Measurements from ENCODE around the gene EGFLAM. TPM values are rescaled to one million over a fixed set of nuclear protein-coding genes. Genes with fewer than 3 reads are reported as not detected.

EGFLAM gene
- total RNA-seq = not detected

DNA sequence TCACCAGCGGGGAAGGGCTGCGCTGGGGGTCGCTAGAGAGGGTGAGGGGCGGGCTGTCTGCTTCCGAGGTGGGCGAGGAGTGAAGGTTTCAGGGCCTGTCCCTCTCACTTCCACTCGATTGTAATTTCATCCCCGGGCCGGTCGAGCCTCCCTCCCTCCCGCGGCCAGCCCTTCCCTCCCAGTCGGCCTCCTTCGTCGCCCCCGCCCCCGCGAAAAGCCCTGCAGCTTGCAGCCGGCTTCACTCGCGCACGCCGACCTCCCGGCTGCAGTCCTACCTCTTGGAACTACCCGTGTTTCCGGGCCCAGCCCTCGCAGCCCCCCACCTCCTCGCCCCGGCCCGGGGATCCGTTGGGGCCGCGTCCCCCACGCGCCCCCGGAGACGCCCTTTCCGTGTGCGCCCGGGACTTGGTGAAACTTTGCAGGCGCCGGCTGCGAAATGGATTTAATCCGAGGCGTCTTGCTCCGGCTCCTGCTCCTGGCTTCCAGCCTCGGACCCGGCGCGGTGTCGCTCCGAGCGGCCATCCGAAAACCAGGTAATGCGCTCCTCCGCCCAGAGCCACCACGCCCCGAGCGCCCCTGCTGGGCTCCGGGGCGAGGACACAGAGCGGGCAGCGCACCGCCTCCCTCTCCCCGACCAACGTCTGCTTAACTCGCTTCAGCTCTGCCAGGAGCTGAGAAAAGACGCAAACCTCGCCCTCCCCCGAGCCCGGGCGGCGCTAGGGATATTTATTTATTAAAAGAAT lies at the start of gene EGFLAM:
EGFLAM (plus strand) TSS at position 241 of the 743 bp plus-strand sequence; CDS start at position 437, 196 bp downstream.
- Mint-ChIP-seq H3K4me1 (ENCODE audit: low read depth) (peaks cover 10% of the 10 kb centered on the region), H3K36me3 (no peaks in the 10 kb centered on the region), H3K27ac (no peak within 1 kb of the TSS), H3K4me3 (no peak within 1 kb of the TSS), H3K27me3 (peaks cover 55% of the 10 kb centered on the region), H3K9me3 (peaks cover 3% of the 10 kb centered on the region)
- ChIA-PET POLR2A (no interaction called here), CTCF (no interaction called here)
- peak; percentile 17 for DNase-seq
- intact Hi-C loops (cut with micrococcal nuclease) = no loop called here

- intact Hi-C loops (cut with micrococcal nuclease) = loop anchor here (5.0 kb wide), 1 partner anchor 193 kb away; no protein-coding TSS in a partner anchor
- Mint-ChIP-seq H3K36me3 (no peaks in the 10 kb centered on the region), H3K4me3 (no peak overlapping the region), H3K4me1 (ENCODE audit: low read depth) (no peaks in the 10 kb centered on the region), H3K27ac (no peak overlapping the region), H3K27me3 (peaks cover 2% of the 10 kb centered on the region), H3K9me3 (no peaks in the 10 kb centered on the region)
- peak; percentile 10 for DNase-seq
- POLR2A ChIA-PET = no interaction called here
- CTCF ChIA-PET = interaction anchor here (1.4 to 1.7 kb wide), 3 partner anchors 18 to 174 kb away, joined by 4 read pairs; no protein-coding TSS in a partner anchor
Observed at GRCh38 chr5:38208782-38209378, 49.5 kb upstream of the EGFLAM start.

GRCh38 chr5:38210676-38211353 lies 47.5 kb upstream of the EGFLAM start:
- no peak overlapping the region for H3K4me3 Mint-ChIP-seq
- H3K9me3 Mint-ChIP-seq = no peaks in the 10 kb centered on the region
- intact Hi-C loops (cut with micrococcal nuclease) = no loop called here
- ChIA-PET CTCF (interaction anchor here (0.8 kb wide), 1 partner anchor 55 kb away, joined by 5 read pairs; no protein-coding TSS in a partner anchor), POLR2A (no interaction called here)
- no peak overlapping the region for H3K27ac Mint-ChIP-seq
- H3K4me1 Mint-ChIP-seq (ENCODE audit: low read depth) = no peaks in the 10 kb centered on the region
- DNase-seq = no peak
- peaks cover 2% of the 10 kb centered on the region for H3K27me3 Mint-ChIP-seq
- H3K36me3 Mint-ChIP-seq = no peaks in the 10 kb centered on the region

- DNase-seq = no peak
- ChIA-PET POLR2A (no interaction called here), CTCF (interaction anchor here (0.8 kb wide), 1 partner anchor 55 kb away, joined by 5 read pairs; no protein-coding TSS in a partner anchor)
- no peaks in the 10 kb centered on the region for H3K4me1 Mint-ChIP-seq (ENCODE audit: low read depth)
- intact Hi-C loops (cut with micrococcal nuclease) = no loop called here
- no peak overlapping the region for H3K4me3 Mint-ChIP-seq
- H3K36me3 Mint-ChIP-seq = no peaks in the 10 kb centered on the region
- H3K9me3 Mint-ChIP-seq = no peaks in the 10 kb centered on the region
- peaks cover 2% of the 10 kb centered on the region for H3K27me3 Mint-ChIP-seq
- H3K27ac Mint-ChIP-seq = no peak overlapping the region
Observed at GRCh38 chr5:38211354-38211710, 47.0 kb upstream of the EGFLAM start.

GRCh38 chr5:38212307-38212706 lies 46.1 kb upstream of the EGFLAM start:
- H3K9me3 Mint-ChIP-seq = no peaks in the 10 kb centered on the region
- ChIA-PET CTCF (no interaction called here), POLR2A (no interaction called here)
- H3K27me3 Mint-ChIP-seq = peaks cover 2% of the 10 kb centered on the region
- no peak overlapping the region for H3K27ac Mint-ChIP-seq
- no peak for DNase-seq
- no peak overlapping the region for H3K4me3 Mint-ChIP-seq
- no peaks in the 10 kb centered on the region for H3K36me3 Mint-ChIP-seq
- no peaks in the 10 kb centered on the region for H3K4me1 Mint-ChIP-seq (ENCODE audit: low read depth)
- intact Hi-C loops (cut with micrococcal nuclease) = no loop called here

DNA sequence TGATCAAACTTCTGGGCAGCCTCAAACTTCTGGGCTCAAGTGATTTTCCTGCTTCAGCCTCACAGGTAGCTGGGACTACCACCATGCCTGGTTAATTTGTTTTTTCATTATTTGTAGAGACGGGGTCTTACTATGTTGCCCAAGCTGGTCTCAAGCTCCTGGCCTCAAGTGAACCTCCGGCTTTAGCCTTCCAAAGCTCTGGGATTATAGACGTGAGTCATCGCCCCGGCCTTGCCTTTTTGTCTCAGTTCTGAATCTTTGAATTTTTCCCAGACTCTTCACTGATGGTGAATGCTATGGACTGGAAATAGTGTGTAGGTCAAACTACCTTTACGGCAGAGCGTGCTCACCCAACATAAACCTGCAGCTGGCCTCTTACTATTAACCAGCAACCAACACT lies 32.3 kb upstream of the EGFLAM start:
- Mint-ChIP-seq H3K4me3 (no peak overlapping the region), H3K4me1 (ENCODE audit: low read depth) (no peaks in the 10 kb centered on the region), H3K27ac (no peak overlapping the region), H3K36me3 (no peaks in the 10 kb centered on the region), H3K27me3 (no peaks in the 10 kb centered on the region), H3K9me3 (peaks cover 3% of the 10 kb centered on the region)
- intact Hi-C loops (cut with micrococcal nuclease) = no loop called here
- ChIA-PET POLR2A (no interaction called here), CTCF (no interaction called here)
- DNase-seq = no peak

GRCh38 chr5:38228914-38229313 lies 29.4 kb upstream of the EGFLAM start:
- Mint-ChIP-seq H3K4me1 (ENCODE audit: low read depth) (no peaks in the 10 kb centered on the region), H3K27ac (no peak overlapping the region), H3K4me3 (no peak overlapping the region), H3K9me3 (peaks cover 4% of the 10 kb centered on the region), H3K36me3 (no peaks in the 10 kb centered on the region), H3K27me3 (peaks cover 1% of the 10 kb centered on the region)
- POLR2A ChIA-PET = no interaction called here
- intact Hi-C loops (cut with micrococcal nuclease) = no loop called here
- DNase-seq = no peak
- CTCF ChIA-PET = interaction anchor here (0.7 kb wide), 1 partner anchor 115 kb away, joined by 3 read pairs; no protein-coding TSS in a partner anchor

DNA sequence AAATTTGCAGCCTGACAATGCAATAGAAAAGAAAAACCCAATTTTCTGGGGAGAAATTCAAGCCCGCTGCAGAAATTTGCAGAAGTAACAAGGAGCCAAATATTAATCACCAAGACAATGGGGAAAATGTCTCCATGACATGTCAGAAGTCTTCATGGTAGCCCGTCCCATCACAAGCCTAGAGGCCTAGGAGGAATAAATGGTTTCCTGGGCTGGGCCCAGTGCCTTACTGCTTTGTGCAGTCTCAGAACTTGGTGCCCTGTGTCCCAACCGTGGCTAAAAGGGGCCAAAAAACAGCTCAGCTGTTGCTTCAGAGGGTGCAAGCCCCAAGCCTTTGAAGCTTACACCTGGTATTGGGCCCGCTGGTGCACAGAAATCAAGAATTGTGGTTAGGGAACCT lies 23.6 kb upstream of the EGFLAM start:
- POLR2A ChIA-PET = no interaction called here
- Mint-ChIP-seq H3K27me3 (peaks cover 1% of the 10 kb centered on the region), H3K9me3 (peaks cover 12% of the 10 kb centered on the region)

DNA sequence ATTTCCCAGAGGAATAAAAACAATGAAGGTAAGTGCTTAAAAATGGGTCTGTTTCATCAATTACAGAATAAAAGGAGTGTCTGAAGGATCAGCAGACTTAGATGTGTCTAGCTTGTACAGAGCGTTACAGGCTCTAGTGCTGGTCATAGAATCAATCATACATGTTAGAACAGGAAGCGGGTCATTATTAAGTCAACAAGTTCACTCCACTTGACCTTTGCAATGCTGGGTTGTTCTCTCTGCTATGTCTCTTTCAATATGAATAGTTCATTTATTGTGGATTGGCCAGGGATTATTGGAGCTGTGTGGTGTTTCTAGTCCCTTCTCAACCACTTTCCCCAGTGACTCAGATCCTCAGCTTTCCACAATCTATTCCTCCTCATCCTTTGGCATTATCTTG lies 20.7 kb upstream of the EGFLAM start:
- Mint-ChIP-seq H3K27ac (no peak overlapping the region), H3K4me3 (no peak overlapping the region), H3K4me1 (ENCODE audit: low read depth) (no peaks in the 10 kb centered on the region), H3K36me3 (no peaks in the 10 kb centered on the region), H3K9me3 (peaks cover 12% of the 10 kb centered on the region), H3K27me3 (no peaks in the 10 kb centered on the region)
- DNase-seq = no peak
- intact Hi-C loops (cut with micrococcal nuclease) = no loop called here
- ChIA-PET CTCF (interaction anchor here (1.0 kb wide), 1 partner anchor 28 kb away, joined by 4 read pairs; no protein-coding TSS in a partner anchor), POLR2A (interaction anchor here (0.6 kb wide), 1 partner anchor 395 kb away, joined by 3 read pairs; no protein-coding TSS in a partner anchor)

More for the DNA sequence above, 23.6 kb upstream of the EGFLAM start:
- Mint-ChIP-seq H3K4me3 (no peak overlapping the region), H3K36me3 (no peaks in the 10 kb centered on the region), H3K27ac (no peak overlapping the region), H3K4me1 (ENCODE audit: low read depth) (no peaks in the 10 kb centered on the region)
- intact Hi-C loops (cut with micrococcal nuclease) = no loop called here
- CTCF ChIA-PET = no interaction called here
- no peak for DNase-seq

DNA sequence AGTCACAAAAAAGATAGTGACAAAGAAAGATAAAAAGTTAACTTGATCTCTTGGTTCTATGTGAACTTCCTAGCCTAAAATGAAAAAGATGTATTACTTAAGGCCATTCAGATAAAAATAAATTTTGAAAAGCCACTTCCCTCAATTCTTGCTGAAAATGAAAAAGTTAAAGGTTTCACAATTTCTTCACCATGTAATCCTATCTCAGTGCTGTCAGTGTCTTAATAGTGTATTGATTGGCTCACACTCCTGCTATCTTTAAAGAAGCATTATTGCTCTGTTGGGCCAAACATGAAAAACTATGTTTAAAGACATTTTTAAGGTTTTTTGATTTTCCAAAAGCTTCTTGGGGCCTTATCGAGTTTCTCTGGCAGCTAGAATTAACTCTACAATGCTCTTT lies 18.1 kb upstream of the EGFLAM start:
- DNase-seq = no peak
- intact Hi-C loops (cut with micrococcal nuclease) = no loop called here
- ChIA-PET CTCF (no interaction called here), POLR2A (no interaction called here)
- Mint-ChIP-seq H3K27me3 (no peaks in the 10 kb centered on the region), H3K4me1 (ENCODE audit: low read depth) (no peaks in the 10 kb centered on the region), H3K4me3 (no peak overlapping the region), H3K9me3 (peaks cover 4% of the 10 kb centered on the region), H3K36me3 (no peaks in the 10 kb centered on the region), H3K27ac (no peak overlapping the region)

DNA sequence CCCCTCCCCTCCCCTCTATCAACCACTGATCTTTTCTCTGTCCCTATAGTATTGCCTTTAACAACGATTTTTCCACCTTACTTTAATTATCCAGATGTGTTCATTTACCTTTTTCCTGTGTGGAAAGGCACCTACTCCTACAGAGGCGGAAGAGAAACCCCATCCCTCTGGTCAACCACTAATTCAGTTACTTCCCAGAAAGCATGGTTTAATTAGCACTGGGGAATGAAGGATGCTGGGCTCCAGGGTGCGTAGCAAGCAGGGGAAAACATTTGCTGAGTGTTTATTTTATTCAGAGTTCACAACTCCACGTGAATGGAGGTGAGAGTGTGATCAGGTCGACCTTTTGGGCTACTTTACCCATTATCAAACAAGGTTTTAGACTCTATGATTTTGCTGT lies 16.7 kb upstream of the EGFLAM start:
- H3K36me3 Mint-ChIP-seq = no peaks in the 10 kb centered on the region
- DNase-seq = no peak
- no peaks in the 10 kb centered on the region for H3K27me3 Mint-ChIP-seq
- no peak overlapping the region for H3K4me3 Mint-ChIP-seq
- no peaks in the 10 kb centered on the region for H3K9me3 Mint-ChIP-seq
- ChIA-PET CTCF (no interaction called here), POLR2A (no interaction called here)
- no peak overlapping the region for H3K27ac Mint-ChIP-seq
- intact Hi-C loops (cut with micrococcal nuclease) = no loop called here
- H3K4me1 Mint-ChIP-seq (ENCODE audit: low read depth) = no peaks in the 10 kb centered on the region

DNA sequence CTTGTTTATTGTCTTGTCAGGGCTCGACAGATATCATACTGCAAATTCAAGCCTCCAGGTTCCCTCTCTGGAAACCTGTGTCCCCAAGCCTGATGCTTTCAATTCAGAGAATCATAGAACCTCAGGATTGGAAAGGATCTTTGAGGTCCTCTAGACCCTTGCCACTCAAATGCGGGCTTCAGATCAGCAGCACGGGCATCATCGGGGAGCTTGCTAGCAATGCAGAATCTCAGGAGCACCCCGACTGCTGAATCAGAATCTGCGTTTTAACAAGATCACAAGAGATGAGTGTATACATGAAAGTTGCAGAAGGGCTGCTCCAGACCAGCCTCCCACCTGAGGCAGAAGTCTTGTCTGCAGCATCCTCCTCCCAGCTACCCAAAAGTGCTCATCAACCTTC lies 13.1 kb upstream of the EGFLAM start:
- Mint-ChIP-seq H3K4me3 (no peak overlapping the region), H3K9me3 (no peaks in the 10 kb centered on the region), H3K36me3 (no peaks in the 10 kb centered on the region), H3K27ac (no peak overlapping the region), H3K27me3 (no peaks in the 10 kb centered on the region), H3K4me1 (ENCODE audit: low read depth) (no peaks in the 10 kb centered on the region)
- POLR2A ChIA-PET = no interaction called here
- intact Hi-C loops (cut with micrococcal nuclease) = no loop called here
- CTCF ChIA-PET = no interaction called here
- no peak for DNase-seq
